Activated CD4-positive, alpha-beta T cell treated with anti-CD3 and anti-CD28 coated beads, Interleukin-2, amount 50 U/mL, for 48 hours (primary cell): Measurements from ENCODE around the gene CCDC134.
"Not testable (repeated sequence)": the region's sequence is repeated elsewhere in the genome, so short reads cannot be mapped to it uniquely, and the experiment has no call there.

Experiments used
- DNase-seq, 2 experiments: peaks; one replicate each; pipeline ENCODE4 v3.0.0-alpha.2; 2020

The CCDC134 gene

DNA sequence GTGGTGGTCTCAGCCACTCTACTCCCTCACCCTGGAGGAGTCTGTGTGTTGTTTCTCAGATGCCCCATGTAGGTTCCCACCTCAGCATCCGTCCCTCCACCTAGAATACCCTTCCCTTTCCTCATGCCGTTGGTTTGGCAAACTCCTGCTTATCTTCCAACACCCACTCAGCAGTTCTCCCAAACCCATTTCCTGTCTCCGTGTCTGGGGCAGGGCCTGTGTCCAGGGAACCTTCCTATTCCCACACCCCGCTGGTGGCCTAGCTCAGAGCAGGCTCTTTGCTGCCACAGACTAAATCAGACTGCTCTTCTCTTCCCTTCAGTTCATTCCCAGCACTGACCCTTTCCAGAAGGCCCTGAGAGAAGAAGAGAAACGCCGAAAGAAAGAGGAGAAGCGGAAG, 24.9 kb downstream of the CCDC134 start:
- no peak for DNase-seq

DNA sequence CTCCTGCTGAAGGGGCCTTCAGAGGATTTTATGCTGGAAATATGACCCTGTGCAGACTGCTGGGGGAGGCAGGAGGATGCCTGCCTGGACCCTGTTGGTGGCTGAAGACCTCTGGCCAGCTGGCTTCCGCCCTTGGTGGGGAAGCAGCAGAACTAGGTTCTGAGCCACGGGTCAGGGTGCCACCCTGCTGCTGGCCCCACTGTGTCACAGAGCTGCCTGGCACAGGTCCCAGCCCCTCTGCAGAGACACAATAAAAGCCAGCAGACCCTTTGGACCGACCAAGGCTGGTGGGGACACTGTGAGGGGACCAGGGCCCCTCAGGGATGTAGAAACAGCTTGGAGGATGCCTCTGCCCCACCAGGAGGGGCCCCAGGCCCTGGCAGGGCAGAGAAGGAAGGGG, 25.5 kb downstream of the CCDC134 start:
- no peak for DNase-seq

DNA sequence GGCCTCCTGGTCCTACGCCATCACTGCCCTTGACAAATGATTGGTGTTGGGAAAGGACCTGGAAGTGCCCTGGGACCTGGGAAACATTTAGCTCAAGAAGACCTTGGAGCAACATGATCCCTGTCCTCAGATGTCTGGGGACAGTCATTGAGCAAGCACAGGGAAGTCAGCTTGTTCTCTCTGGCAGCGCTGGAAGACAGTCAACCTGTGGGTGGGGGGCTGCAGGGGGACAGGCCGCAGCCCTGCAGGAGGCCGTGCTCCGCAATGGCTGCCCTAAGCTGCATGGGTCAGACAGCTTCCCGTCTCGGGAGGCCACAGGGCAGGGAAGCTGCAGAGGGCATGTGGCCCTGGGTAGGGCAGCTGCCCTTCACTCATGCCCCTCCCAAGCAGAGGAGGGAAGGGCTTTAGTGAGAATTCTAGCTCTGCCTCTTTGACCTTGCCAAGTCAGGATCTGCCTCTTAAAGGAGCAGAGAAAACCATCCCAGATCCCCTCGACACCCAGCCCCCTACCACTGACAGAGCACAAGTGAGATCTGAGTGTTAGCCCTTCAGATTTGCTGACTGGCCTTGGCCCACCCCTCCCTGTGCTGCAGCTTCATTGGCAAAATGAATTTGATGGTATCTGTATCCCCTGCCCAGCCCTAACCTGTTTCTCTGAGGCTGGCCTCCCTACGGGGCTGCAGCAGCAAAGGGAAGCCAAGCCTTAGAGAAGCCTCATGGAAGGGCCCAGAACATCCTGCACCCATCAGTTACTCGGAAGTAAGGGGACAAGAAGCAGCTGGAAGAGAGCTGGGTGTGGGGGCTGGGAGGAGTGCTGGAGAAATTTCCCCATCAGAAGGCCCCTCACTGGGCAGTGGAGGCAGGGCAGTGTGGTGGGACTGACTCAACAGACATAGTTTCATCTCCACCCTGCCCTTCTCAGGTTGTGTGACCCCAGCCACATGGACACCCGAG, 26.2 kb downstream of the CCDC134 start:
- DNase-seq, result no peak

DNA sequence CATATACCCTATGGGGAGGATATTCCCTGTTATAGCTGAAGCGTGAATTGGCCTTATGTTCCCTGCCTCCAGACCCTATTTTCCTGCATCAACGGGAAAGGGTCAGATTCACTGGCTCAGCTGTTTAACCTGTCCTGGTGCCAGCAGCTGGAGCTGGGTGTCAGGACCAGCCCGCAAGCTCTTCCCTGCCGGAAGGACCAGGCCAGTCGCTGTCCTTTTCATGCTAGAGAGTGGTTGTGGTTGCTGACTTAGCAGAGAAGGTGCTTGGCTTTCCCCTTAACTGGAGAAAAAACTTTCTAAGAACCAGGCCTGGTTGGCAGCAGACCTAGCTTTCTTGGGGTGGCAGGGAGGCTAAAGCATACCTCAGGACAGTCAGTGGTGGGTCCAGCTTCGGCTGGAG, 27.2 kb downstream of the CCDC134 start:
- DNase-seq, result no peak

DNA sequence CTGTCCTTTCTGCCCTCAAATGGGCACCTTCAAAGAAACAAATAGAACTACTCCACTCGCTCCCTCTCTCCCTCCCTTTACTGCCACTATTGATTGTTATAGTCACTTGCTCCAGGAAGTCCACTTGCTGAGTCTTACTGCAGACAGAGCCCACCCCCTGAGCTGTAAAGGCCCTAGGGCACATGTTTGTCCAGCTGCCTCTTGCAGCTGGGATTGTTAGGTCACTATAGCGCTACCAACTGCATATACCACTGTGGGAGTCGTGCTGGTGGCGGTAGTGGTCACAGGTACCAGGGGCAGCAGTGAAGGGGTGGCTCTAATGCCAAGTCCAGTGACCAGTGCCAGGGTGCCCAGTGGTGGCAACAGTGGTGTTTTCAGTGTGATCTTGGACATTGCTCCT, 28.0 kb downstream of the CCDC134 start:
- DNase-seq, result no peak

DNA sequence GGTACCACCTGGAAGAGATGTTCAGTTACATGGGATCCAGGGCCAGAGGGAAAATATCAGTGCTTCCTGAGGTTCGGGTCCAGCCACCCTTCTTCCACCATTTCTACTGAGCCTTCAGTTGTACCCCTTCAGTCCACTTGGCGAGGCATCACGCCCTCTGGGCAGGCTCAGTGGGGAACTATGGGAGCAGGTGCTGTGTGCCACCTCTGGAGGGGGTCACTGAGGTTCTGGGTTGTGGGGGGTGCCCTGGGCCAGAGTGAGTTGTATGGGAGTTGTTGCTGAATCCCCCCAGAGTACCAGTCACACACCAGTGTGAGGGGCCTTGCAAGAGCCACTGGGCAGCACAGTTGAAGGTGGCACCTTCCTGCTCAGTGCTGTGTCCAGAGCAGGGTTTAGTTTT, 29.7 kb downstream of the CCDC134 start:
- DNase-seq, result no peak

DNA sequence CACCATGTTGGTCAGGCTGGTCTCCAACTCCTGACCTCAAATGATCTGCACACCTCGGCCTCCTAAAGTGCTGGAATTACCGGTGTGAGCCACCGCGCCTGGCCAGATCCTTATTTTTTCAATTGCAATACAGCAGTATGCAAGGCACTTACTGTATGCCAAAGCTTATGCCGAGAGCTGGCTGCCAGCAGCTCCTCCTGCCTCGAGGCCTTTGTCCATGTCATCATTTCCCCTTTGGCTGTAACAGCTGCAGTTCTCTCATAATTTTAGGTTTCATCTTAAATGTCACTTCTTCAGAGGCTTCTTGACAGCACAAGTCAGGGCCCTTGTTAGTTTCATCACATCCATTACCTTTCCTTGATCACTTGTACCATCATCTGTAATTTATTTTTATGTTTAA, 30.9 kb downstream of the CCDC134 start:
- no peak for DNase-seq

DNA sequence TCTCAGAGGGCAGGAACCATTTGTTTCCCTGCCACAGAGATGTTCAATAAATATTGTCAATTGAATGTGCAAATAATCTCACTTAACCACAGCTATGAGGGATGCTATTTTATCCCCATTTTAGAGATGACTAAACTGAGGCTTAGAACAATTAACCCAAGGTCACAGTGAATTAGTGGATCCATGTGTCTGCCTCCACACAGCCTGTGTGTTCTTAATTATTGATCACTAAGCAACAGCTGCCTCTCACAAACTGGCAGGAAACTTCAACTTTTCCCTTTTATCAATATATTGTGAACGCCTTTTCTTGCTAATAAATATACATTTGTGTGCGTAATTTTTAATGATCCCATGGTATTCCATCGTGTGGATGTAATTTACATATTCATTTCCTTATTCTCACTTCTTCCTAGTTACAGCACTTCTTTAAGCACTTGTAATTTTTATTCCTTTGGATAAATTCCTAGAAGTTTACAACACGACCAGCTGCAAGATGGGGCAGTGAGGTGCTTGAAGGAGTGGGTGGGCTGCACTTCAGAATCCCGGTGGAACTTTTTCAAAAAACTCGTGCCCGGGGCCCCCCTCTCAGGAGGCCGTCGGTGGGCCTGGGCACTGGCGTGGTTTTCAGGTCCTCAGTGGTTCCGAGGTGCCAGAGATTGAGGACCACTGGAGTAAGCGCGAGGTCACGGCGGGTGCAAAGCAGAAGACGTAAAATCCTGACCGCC, 31.5 kb downstream of the CCDC134 start:
- DNase-seq, result no peak

DNA sequence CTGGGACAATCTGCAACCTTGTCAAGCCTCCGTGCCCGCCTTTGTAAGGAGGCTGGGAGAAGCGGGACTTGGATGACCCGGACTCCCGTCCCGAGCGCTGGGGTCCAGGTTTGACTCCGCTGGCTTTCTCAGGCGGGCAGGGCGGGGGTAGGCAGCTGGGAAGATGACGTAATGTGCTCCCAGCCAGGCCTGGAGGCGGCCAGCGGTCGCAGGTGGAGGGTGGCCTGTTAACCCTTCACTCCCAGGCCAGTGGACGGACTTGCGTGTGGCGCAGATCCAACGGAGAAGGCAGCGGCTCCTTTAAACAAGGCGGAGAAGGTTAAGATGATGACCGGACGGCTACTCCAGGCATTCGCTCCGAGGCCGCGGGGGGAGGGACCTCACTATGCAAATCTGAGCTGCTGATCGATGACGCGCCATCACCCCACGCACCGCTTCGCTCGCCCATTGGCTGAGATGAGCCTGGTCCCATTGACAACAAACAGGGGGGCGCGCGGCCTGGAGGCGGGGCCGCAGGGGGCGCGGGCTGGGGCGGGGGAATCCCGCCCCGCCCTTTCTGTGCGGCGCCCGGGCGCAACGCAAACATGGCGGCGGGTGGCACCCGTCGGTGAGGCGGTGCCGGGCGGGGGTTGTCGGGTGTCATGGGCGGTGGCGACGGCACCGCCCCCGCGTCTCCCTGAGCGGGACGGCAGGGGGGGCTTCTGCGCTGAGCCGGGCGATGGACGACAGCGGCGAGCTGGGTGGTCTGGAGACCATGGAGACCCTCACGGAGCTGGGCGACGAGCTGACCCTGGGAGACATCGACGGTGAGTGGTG, 32.3 kb downstream of the CCDC134 start, which contains the start of gene SREBF2:
SREBF2 (plus strand) TSS at position 553 of the 816 bp plus-strand sequence; CDS start at position 719, 166 bp downstream.
- peak; percentile 99 for DNase-seq

DNA sequence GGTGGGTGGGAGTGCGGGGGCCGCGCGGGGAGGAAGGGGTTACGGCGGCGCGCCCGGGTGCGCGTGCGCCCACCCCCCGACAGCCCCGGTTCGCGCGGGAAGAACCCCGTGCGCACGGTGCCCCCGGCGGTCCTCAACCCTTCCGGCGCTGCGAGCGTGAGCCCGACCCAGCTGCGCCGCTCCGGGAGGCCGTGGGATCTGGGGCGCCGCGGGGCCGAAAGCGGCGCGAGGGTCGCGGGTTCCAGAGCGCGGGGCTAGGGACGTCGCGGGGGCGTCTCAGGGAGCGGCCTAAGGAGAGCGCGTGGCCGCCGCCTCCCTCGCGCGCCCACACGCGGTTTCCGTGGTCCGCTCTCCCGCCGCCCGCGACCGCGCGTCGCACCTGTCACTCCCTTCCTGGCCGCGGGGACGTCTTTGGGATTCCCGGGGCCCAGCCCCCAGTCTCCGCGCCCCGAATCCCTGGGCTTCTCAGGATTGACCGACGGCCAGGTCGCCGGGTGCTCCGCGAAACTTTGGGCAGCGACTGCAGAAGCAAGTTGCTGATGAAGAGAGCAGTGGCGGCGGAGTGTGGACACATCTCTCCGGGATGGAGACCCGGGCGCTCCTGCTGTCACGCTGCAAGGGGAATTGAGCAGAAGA, 33.0 kb downstream of the CCDC134 start:
- DNase-seq, result peak; percentile 48 to 55

DNA sequence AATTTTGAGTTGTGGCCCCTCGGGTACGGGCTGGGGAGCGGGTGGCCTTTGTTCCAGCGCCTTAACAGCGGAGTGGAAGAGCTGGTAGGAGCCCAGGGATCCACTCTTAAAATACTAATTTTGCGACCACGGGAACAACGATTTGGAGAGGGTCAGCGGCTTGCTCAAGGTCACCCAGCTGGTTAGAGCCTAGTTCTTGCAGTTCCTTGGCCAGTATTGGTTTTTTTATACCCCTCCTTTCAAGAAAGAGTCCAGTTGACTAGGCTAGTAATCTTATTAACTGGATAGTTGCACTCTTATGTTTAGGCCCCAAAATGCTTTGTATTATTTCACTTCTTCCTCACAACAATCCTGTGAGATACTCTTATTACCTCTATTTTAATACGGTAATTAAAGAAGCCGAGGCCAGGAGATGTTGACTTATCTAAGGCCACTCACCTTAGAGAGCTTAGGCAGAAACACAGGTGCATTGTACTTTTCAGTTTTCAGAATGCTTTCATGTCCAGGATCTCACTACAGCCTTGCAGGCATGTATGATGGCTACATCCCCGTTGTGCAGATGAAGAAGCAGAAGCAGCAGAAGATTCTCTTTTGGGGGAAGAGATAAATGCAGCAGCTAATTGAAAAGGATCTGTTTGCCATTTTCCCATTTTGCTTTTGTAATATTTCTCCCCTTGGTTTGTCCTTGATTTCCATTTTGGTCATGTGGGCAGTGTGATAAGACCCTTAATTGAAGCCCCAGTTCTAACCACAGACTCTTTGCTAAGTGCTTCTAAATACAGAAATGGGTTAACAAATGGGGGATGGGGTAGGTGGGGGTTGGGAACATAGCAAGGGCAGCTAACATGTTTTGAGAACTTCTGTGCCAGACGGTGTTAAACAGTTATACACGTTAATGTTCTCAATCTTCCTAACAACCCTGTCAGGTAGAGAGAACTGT, 33.8 kb downstream of the CCDC134 start:
- no peak for DNase-seq

DNA sequence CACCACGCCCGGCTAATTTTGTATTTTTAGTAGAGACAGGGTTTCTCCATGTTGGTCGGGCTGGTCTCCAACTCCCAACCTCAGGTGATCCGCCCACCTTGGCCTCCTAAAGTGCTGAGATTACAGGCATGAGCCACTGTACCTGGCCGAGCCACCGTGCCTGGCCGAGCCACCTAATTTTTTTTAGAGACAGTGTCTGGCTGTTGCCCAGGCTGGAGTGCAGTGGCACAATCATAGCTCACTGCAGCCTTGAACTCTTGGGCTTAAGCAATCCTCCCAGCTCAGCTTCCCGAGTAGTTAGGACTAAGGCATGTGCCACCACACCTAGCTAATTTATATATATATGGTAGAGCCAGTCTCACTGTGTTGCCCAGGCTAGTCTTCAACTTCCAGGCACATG, 35.0 kb downstream of the CCDC134 start:
- DNase-seq, result not testable (repeated sequence)

DNA sequence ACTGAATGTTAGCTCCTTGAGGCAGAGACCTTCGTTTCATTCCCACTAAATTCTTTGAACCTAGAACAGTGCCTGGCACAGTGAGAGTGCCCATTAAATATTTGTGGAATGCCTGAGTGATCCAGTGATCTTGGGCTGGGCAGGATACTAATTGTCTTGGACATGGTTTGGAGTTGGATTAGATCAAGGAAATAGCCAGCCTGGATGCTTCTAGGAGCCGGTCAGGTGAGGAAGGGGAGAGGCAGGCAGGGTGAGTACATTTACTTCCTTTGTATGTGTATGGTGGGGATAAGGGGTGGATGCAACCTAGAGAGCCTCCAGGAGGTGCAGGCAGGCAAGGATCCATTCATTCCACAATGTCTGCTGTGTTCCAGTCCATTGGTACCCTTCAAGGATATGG, 36.1 kb downstream of the CCDC134 start:
- DNase-seq, result no peak

DNA sequence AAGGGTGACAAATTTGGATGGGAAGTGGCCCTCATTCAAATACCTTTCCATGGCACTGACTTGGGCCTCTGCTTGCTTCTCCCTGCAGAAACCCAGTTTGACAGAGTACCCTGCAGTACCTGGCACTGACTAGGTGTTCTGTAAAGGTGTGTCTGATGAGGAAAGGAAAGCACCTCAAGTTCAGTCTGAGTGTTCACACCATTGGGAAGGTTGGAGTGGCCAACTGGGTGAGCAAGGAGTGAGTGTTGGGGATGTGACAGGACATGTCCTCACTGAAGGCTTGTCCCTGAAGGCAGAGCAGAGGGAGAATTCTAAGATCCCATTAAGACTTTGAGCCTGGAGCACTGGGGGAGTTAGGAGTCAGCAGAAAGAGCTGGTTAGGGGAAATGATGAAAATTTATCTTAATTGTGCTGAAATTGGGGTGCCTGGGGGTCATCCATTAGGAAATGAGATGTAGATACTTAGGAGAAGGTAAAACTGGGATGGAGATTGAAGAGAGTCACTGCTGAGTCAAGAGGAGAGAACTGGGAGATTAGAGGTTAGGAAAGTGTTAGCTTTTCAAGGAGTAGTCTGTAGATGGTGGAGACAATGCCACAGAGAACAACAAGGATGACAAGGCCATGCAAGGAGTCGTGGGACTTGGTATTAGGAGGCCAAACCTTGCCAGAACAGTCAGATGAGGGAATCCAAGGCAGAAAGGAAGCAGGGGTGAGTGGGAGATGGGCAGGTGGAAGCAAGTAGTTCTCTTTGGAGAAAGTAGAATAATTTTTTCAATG, 38.6 kb downstream of the CCDC134 start:
- DNase-seq, result no peak

DNA sequence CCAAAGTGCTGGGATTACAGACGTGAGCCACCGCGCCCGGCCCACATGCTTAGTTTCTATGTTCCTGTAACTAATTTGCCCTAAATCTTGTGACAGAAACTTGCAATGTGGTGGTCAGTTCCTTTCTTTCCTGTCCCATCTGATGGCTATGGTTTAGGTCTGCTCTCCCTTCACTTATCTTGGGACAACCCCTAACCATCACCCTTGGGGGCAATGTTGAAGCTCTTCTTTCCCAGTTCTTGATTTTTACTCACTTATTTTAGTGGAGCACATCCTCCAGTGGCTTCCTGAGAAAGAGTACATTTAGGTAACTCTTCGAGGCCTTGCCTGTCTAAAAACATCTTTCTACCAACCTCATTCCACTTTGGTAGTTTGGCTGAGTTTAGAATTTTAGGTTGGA, 39.7 kb downstream of the CCDC134 start:
- no peak for DNase-seq

DNA sequence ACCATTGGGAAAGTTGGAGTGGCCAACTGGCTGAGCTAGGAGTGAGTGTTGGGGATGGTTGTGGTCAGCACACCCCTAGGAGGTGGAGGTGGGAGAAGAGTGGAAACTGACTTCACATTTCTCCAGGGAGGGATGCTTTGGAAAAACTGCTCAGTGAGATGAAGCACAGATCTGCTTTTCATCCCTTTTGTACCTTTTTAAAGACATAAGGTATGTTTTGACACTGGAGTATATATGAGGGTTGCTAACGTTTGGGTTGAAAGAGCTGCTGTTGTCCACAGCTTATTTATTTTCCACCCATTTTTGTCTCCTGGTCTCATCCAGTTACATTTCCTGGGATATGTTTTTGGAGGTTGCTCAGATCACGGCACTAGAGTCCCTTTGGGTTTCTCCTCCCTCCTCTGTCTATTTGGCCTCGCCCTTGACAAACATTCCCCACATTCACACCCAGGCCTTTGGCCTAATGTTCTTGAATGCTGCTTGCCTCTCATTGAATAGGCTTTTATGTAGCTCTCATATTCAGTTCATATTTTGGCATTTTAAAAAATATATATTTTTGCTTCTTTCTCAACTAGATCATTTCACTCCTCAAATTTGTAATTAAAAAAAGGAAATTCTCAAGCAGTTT, 40.7 kb downstream of the CCDC134 start:
- no peak for DNase-seq

DNA sequence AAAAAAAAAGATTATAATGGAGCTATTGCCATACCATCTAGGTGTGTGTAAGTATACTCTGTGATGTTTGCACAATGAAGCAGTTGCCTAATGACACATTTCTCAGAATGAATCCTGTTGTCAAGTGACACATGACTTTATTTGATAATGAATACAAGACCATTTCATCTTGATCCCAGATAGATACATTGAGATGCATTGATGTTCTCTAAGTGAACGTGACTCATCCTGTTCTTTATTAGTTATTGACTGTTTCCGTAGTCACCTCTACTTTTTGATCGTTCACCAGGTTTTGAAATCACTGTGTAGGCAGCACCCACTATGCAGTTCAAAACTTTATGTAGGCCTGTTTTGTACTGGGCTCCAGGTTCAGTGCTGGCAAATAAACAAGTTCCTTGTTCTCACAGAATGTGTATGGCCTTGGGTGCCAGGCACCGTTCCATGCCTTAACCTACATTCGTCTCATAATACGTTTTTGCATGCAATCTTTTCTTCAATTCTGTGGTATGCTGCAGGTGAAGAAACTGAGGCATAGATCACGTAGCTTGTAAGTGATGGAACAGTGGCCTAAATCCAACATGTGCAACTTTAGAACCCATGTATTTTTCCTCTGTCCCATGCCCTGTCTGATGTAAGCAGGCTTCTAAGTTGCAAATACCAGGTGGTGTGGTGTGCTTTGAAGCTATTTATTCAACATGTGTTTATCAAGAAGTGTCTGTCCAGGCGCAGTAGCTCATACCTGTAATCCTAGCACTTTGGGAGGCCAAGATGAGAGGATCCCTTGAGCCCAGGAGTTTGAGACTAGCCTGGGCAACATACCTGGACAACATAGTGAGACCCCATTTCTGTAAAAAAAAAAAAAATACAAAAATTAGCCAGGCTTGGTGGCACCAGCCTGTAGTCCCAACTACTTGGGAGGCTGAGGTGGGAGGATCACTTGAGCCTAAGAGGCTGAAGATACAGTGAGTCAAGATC, 42.8 kb downstream of the CCDC134 start:
- DNase-seq, result no peak

DNA sequence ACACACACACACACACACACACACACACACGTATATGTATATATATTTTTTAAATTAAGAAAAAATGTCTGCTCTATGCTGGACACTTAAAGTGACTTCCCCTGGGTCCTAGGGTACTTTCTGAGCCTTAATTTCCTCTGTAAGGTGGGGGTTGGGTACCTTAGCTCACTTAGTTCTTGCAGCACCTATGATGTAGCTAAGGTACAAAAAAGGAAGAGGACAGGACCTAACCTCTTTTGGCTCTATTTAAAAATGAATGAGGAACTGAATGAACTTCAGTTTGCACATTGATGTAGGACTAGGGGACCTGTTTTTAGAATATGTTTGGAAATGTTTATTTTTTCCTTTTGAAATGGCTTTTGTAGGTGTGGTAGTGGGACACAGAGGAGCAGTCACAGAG, 43.6 kb downstream of the CCDC134 start:
- DNase-seq, result no peak

DNA sequence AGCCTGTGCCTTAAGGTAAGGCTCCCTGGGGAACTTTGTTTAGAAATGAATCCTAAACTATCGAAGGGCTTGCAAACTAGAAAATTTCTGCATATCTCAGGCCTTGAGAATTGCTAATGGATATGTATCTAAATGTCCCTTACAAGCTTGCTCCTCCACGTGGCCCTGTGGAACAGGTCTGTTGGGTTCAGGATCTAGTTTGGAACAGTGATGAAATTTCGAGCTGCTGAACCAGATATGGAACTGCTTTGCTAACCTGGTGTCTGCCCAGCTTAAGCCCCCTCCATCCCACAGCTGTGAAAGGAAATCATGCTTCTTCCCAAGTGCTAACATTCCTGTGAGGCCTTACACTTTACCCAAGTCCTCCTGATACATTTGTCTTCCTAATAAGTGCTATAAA, 44.0 kb downstream of the CCDC134 start:
- no peak for DNase-seq
